ENCODE data around the gene KIN. TPM values are rescaled to one million over a fixed set of nuclear protein-coding genes. Genes with fewer than 3 reads are reported as not detected.

Gene KIN
- total and polyA plus RNA-seq, 8 donors: 9.3 to 22.7 (median 21.4) TPM

DNA sequence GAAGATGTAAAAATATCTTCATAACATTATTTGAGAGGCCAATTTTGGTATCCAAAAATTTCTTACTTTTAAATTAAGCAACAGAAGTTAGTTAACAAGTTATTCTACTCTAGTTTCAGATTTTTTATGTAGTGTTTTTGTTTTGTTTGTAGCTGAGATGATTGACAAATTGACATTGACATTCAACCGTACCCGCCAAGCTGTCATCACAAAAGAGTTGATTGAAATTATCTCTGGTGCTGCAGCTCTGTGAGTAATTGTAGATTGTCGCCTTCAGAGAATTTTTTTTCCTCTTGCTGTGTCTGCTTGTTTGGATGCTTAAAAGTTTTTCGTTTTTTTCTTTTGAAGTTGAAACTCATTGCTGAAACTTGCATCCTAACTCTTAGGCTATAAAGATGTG is 14.8 kb upstream of the KIN start:
- Histone ChIP-seq H3K27me3 (no peaks in the 10 kb centered on the region), H3K4me1 (peaks cover 0 to under 1% of the 10 kb centered on the region in 2 donors), H3K4me3 (no peak overlapping the region), H3K36me3 (peaks cover 0 to 100% of the 10 kb centered on the region in 2 donors), H3K9me3 (no peaks in the 10 kb centered on the region), H3K27ac (no peak overlapping the region)
- no peak for TF ChIP-seq CTCF (IDR thresholded peaks at IDR 0.05)
- ATAC-seq (no peak), DNase-seq (no peak)
- intact Hi-C loops (cut with DNase I): no loop called here

GRCh38 chr10:7797582-7797981 is 9.8 kb upstream of the KIN start:
- no peak for TF ChIP-seq CTCF (IDR thresholded peaks at IDR 0.05)
- intact Hi-C loops (cut with DNase I): no loop called here
- ATAC-seq: peak; percentile 71

DNA sequence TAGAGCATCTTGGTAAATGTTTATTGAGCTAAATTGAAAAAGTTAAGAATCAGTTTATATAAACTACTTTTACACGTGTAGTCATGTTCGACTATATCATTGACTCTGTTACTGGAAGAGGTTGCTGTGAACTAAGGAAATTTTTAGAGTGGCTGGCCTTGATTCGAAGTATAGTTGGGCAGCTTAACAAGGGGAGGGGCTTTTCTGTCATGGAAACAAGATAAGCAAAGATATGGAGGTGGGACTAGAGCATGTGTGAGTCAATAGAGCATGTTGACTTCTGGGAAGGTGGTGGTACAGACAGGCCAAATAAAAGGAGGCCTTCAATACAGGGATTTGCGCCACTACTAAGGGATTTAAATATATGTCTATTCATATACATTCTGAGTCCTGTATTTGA is 7.8 kb upstream of the KIN start:
- peaks cover 0 to 47% of the 10 kb centered on the region in 2 donors for H3K36me3 ChIP-seq
- no peak overlapping the region for H3K4me3 ChIP-seq
- intact Hi-C loops (cut with DNase I): no loop called here
- no peaks in the 10 kb centered on the region for H3K27me3 ChIP-seq
- ATAC-seq (peak; percentile 92), DNase-seq (peak in 1 of 4 donors; percentile 32)
- H3K27ac ChIP-seq: no peak overlapping the region
- no peak for TF ChIP-seq CTCF (IDR thresholded peaks at IDR 0.05)
- H3K9me3 ChIP-seq: no peaks in the 10 kb centered on the region
- H3K4me1 ChIP-seq: peaks cover 3 to 43% of the 10 kb centered on the region in 2 donors

More at GRCh38 chr10:7797582-7797981, 9.8 kb upstream of the KIN start:
- Histone ChIP-seq H3K9me3 (no peaks in the 10 kb centered on the region), H3K36me3 (peaks cover 0 to 60% of the 10 kb centered on the region in 2 donors), H3K27me3 (no peaks in the 10 kb centered on the region), H3K27ac (no peak overlapping the region), H3K4me3 (no peak overlapping the region), H3K4me1 (peaks cover 3 to 25% of the 10 kb centered on the region in 2 donors)
- peak in 1 of 4 donors; percentile 43 for DNase-seq

GRCh38 chr10:7794251-7795026 is 6.6 kb upstream of the KIN start:
- H3K4me3 ChIP-seq: no peak overlapping the region
- H3K36me3 ChIP-seq: peaks cover 0 to 35% of the 10 kb centered on the region in 2 donors
- H3K4me1 ChIP-seq: peaks cover 7 to 55% of the 10 kb centered on the region in 2 donors
- no peak for DNase-seq
- intact Hi-C loops (cut with DNase I): no loop called here
- no peak for ATAC-seq
- TF ChIP-seq CTCF (IDR thresholded peaks at IDR 0.05): no peak
- H3K27ac ChIP-seq: no peak overlapping the region
- no peaks in the 10 kb centered on the region for H3K9me3 ChIP-seq
- no peaks in the 10 kb centered on the region for H3K27me3 ChIP-seq

DNA sequence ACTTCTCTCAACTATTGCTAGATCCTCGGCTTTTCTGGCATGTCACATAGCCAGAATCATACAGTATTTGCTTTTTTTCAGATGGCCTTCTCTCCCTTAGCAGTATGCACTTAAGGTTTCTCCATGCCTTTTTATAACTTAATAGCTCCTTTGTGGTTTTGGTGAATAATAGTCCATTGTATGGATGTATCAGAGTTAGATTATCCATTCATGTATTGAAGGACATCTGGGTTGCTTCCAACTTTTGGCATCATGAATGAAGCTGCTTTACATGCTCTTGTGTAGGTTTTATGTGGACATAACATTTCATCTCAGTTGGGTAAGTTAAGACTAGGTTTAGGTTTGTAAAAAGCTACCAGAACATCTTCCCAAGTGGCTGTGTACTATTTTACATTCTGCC is 4.7 kb upstream of the KIN start:
- Histone ChIP-seq H3K4me1 (peaks cover 13 to 64% of the 10 kb centered on the region in 2 donors), H3K27ac (no peak overlapping the region)
- no peak for TF ChIP-seq CTCF (IDR thresholded peaks at IDR 0.05)

More for the DNA sequence above, 4.7 kb upstream of the KIN start:
- H3K27me3 ChIP-seq: no peaks in the 10 kb centered on the region
- no peak overlapping the region for H3K4me3 ChIP-seq
- intact Hi-C loops (cut with DNase I): no loop called here
- no peaks in the 10 kb centered on the region for H3K9me3 ChIP-seq
- DNase-seq (no peak), ATAC-seq (no peak)
- H3K36me3 ChIP-seq: peaks cover 0 to 16% of the 10 kb centered on the region in 2 donors
